Erythroblast (primary cell): ENCODE measurements around the gene NGRN.

Experiments
- DNase-seq, 2 experiments: peaks; one replicate each; lab custom pipeline; 2025; lab: John Stamatoyannopoulos, UW
- GATA1 ChIP-seq: IDR thresholded peaks from 2 replicates; pipeline ENCODE4 v1.6.1; 2011; ENCODE audit warnings: low read depth, mild to moderate bottlenecking, control low read depth, low read length, moderate library complexity
- POLR2A ChIP-seq: IDR thresholded peaks from 2 replicates; pipeline ENCODE4 v1.6.1; 2011; ENCODE audit warnings: mild to moderate bottlenecking, low read length

The NGRN gene

GRCh38 chr15:90230071-90230494 lies 35.4 kb upstream of the NGRN start:
- no peak for TF ChIP-seq POLR2A
- TF ChIP-seq GATA1, result no peak
- no peak for DNase-seq

DNA sequence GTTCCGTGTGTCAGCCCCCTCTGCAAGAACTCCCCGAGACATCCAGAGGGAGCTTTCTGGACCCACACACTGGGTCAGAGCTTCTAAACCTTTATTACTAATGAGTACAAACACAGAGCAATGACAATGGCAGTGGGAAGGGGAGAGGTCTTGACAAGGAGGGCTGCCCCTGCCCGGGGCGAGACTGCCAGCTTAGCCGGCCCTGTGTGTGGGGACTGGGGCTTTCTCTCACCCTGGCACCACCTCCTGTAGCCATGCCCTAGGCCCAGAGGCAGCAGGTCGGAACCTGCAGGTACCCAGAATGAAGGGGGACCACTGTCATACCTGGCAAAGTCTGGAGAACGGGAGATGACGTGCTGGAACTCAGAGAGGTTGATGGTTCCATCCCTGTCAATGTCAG lies 34.9 kb upstream of the NGRN start:
- TF ChIP-seq POLR2A (no peak), GATA1 (no peak)

GRCh38 chr15:90231028-90232017 lies 34.1 kb upstream of the NGRN start:
- TF ChIP-seq POLR2A, result no peak
- no peak for TF ChIP-seq GATA1
- no peak for DNase-seq

More for the DNA sequence above, 34.9 kb upstream of the NGRN start:
- DNase-seq, result no peak

DNA sequence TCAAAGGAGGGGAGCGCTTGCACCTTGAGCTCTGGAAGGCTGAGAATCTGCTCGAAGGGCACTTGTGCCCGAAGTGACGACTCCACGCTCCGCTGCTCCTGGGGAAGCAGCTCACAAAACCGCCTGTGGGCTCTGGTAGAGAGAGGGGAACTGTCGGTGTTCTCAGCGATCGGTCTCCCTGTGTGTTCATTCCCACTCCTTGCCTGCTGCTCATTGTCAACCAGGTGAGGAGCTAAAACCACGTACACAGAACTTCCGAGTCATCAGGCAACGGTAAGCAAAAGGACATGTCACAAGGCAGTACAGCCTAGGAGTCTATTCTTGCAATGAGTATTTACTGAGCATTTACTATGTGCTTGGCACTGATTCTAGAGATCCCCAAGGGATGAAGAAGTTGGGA lies 33.3 kb upstream of the NGRN start:
- TF ChIP-seq GATA1 (no peak), POLR2A (no peak)
- DNase-seq, result no peak

DNA sequence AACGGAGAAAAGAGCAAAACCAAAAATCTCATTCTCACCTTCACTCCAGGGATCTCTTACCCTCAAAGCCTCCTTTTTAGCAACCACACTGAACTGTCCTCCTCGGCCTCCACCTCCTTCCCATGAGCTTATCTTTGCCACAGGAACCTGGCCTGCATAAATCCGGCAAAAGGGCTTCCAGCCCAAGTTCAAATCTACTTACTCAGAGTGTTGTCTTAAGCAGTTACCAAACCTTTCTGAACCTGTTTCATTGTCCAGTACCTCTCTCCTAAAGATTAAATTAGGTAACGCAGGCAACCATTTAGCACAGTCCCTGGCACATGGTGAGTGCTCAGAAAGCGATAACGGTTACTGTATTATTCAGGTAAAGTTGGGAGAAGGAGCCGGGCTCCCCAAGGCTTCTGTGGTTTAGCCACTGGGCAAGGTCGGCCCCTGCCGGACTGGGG lies 32.5 kb upstream of the NGRN start:
- TF ChIP-seq GATA1, result no peak
- TF ChIP-seq POLR2A, result no peak
- peak in 1 of 2 experiments; percentile 71 for DNase-seq

- peak; percentile 97 to 99 for DNase-seq
- TF ChIP-seq POLR2A, result peak; percentile 62
- TF ChIP-seq GATA1, result no peak
These were observed 31.9 kb upstream of the NGRN start, which contains the start of gene CIB1 for GRCh38 chr15:90233387-90234095. TSS of gene CIB1 (minus strand) at chr15:90233941. CDS start at chr15:90233885, 56 bp downstream.

DNA sequence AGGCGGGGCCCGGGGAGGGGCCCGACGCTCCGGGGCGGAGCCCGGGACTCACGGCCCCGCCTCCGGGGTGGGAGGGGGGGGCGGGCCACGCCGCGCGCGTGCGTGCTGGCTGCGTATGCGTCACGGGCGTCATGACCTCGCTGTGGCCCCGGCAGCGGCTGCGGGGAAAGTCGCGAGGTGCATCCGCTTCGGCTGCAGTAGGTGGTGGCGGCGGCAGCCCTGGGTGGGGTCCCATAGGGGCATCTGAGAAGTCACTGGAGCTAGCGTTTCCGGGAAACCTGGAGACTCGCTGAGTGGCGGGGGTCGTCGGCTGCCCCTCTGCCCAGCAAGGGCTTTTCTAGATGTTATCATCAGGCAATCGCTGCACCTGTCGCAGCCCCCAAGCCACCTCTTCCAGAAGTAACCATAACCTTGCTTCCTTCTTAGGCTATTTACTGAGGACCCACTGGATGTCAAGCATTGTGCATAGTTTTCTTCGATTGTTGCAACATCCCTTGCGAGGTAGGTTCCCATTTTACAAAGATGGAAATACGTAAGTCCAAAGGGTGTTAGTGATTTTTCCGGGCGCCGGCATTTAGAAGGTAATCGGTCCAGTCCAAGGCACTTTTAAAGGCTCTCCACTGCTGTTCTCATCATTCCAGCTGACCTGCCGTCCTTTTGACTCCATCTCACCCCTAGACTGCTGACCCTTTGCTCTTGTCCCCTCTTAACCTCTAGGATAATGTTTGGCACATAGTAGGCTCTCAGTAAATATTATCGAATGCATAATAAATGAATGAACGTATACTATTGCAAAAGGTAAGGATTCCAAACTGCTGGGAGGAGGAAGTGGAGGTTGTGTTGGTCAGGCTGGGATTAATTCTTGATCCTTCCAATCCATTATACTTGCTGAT lies 31.1 kb upstream of the NGRN start, which contains the start of gene GDPGP1:
TSS of gene GDPGP1 (plus strand) at position 114 of the 893 bp plus-strand sequence. CDS start 6,700 bp downstream, outside the sequence.
- TF ChIP-seq GATA1, result no peak
- TF ChIP-seq POLR2A, result peak; percentile 41
- DNase-seq, result no peak

- peak; percentile 59 to 68 for DNase-seq
- TF ChIP-seq POLR2A (no peak), GATA1 (no peak)
These were observed 26.1 kb upstream of the NGRN start for GRCh38 chr15:90239371-90239770.

DNA sequence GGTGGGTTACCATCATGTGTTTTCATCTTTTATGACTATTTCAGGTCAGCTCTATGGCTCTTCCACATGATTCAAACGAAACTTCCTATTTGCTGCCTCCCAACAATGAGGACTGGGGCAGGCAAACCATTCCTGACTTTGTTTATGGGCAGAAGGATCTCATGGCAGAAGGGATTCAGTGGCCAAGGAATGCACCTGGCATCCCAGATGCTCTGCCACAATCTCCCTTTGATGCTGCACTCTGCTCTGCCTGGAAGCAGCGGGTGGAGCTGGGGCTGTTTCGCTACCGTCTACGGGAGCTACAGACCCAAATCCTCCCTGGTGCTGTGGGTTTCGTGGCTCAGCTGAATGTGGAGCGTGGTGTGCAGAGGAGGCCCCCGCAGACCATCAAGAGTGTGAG lies 24.6 kb upstream of the NGRN start:
- no peak for DNase-seq
- TF ChIP-seq POLR2A (no peak), GATA1 (no peak)

- TF ChIP-seq GATA1 (no peak), POLR2A (no peak)
- peak; percentile 48 to 66 for DNase-seq
These were observed 23.9 kb upstream of the NGRN start for GRCh38 chr15:90241343-90242192.

DNA sequence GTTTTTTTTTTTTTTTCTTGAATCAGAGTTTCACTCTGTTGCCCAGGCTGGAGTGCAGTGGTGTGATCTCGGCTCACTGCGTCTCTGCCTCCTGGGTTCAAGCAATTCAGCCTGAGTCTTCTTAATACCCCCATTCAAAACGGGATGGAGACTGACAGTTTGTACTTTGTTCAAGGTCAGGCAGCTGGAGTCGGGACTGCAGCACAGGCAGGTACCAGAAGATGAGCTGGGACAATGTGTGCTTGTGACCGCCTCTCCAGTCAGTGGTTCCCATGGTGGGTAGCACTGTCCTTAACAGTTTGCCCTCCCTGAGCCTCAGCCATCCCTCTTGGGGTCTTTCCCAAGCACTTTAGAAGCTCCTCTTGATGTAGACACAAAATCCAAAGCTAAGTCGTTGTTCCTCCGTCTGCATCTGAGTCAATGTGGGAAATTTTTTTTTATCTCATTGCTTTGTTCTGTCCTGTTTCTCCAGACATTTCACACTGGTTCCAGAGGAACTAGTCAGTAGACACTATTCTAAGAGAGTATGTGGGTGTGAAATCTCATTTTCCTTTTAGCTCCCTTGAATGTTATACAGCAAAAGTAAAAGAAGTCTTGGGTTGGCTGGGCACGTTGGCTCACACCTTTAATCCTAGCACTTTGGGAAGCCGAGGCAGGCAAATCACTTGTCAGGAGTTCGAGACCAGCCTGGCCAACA lies 21.4 kb upstream of the NGRN start:
- TF ChIP-seq POLR2A, result no peak
- TF ChIP-seq GATA1, result no peak
- DNase-seq, result no peak
